ENCODE data around the gene MAGEL2. TPM values are rescaled to one million over a fixed set of nuclear protein-coding genes. Genes with fewer than 3 reads are reported as not detected.
"Not testable (repeated sequence)": the region's sequence is repeated elsewhere in the genome, so short reads cannot be mapped to it uniquely, and the experiment has no call there.

MAGEL2 gene
- total RNA-seq, 1 donor from 2014 or later, result 0.40 TPM

DNA sequence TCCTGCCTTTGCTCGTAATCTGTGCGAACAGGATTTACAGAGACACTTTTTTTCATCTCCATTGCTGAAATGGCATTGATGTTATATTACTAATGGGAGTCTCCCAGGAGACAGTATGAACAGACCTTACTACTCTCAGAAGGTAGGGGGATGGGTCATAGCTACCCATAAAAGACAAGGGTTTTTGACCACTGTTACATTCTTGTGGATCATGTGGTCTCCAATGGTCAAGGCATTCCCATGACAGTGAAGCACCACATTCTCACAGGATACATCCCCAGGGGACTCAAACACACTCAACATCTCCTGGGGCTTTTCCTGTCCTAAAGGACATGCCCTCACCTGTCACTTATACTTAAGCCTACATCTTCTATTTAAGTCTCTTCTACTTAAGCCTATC is 41.4 kb downstream of the MAGEL2 start:
- DNase-seq (ENCODE audit: low spot score), result no peak

DNA sequence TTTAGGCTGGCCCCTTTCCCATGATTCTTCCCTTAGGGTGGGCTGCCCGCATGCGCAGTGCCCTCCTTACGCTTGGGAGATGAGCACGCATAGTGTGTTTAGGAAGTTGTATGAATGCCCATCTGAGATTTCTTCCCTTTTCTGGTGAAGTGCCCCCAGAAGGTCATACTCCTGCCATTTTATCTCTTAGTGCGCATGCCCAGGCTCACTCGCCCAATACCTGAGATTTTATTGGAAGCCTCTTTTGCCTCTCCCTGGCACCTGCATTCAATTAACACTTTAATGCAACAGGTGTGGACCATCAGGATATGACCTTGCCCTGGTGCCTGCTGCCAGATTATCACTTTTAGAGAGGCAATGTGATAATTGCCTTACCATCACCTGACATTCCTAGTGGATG is 45.5 kb downstream of the MAGEL2 start:
- no peak for DNase-seq (ENCODE audit: low spot score)

DNA sequence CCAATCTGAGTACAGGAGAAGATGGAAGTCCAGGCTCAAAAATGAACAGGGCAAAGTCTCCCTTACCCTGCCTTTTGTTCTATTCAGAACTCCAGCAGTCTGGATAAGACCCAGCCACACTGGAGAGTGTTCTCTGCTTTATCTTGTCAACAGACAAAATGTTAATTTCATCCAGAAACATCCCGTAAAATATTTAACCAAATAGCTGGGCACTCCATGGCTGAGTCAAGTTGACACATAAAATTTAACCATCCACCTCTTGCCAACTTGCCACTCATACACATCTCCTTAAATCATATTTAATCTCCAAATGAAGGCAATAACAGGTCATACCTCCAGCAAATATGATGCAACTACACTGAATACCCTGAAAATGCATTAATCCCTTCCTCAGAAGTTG is 48.6 kb downstream of the MAGEL2 start:
- DNase-seq (ENCODE audit: low spot score), result no peak

DNA sequence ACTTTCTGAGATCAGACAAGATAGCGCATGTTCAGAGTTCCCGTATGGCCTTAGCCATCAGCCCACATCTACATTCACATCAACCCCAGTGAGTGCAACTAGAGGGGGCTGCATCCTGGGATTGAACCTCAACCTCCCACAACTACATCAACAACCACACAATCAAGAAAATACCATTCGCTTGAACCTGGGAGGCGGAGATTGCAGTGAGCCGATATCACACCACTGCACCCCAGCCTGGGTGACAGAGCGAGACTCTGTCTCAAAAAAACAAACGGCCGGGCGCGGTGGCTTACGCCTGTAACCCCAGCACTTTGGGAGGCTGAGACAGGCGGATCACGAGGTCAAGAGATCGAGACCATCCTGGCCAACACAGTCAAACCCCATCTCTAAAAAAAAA is 50.4 kb downstream of the MAGEL2 start:
- DNase-seq (ENCODE audit: low spot score), result not testable (repeated sequence)

DNA sequence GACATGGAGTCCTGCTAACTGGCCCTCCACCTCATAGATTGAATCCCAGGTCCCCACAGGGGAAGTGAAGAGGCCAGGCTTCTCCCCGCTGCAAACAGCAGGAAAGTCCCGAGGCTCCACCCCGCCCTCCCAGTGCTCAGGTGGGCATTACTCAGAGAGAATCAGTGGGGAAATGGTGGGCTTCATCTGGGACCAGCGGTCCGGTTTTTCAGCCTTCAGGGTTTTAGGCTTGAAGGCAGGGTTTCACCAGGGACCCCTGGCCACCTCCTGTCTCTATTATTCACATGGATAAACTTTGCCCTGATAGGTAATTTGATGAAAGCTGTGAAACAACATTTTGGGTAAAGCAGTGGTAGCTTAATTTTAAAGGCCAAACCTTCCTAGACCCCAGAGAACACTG is 50.9 kb downstream of the MAGEL2 start:
- no peak for DNase-seq (ENCODE audit: low spot score)

DNA sequence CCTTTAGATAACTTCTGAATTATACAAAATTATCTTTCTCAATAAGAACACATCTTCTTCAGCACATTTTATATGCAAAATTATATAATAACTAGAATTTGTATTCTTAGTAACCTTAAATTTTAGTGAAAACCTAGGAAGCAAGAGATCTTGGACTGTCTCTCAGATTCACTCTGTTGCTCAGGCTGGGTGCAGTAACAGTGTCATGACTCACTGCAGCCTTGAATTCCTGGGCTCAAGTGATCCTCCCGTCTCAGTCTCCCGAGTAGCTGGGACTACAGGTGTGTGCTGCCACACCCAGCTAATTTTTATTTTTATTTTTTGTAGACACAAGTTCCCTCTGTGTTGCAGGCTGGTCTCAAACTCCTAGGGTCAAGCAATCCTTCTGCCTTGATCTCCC is 52.3 kb downstream of the MAGEL2 start:
- DNase-seq (ENCODE audit: low spot score), result no peak

DNA sequence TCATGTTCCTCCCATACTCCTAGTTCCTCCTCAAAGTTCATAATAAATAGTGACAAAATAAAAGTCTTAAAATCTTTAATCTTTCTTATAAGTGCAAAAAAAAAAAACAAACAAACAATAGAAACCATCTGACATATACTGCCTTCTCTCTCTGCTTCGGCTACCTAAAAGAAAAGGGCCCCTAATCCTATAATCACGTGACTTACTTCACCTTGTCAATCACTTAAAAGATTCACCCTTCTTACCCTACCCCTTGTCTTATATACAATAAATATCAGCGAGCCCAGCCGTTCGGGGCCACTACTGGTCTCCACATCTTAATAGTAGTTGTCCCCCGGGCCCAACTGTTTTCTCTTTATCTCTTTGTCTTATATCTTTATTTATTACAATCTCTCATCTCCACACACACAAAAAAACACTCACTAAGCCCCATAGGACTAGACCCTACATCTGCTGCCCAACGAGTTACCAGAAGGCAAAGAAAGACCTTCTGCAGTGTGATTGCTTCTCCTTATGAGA is 53.4 kb downstream of the MAGEL2 start:
- no peak for DNase-seq (ENCODE audit: low spot score)

Other genes with a start within 250 kb of the MAGEL2 start
- not detected for gene GOLGA6L2, start 200.6 kb downstream of the MAGEL2 start, total RNA-seq
- not detected for gene MKRN3, start 82.2 kb downstream of the MAGEL2 start, total RNA-seq
- 61.9 TPM for gene NDN, start 39.4 kb upstream of the MAGEL2 start, total RNA-seq